Activated CD4-positive, alpha-beta T cell treated with anti-CD3 and anti-CD28 coated beads, Interleukin-2, amount 10 ng/mL, durations not matched to agents 7 days and 5 days (primary cell): ENCODE results near the gene SMOC1. TPM values are rescaled to one million over a fixed set of nuclear protein-coding genes. Genes with fewer than 3 reads are reported as not detected.

Source experiments
- CTCF ChIA-PET: fragments of 350-600 bp; sonication (Branson Sonifier 250); formaldehyde crosslinking; loops from one replicate; lab custom pipeline; 2021; ENCODE audit warnings: antibody characterized with exemption; lab: Charles Lee
- POLR2A ChIA-PET: fragments of 350-600 bp; sonication (Branson Sonifier 250); formaldehyde crosslinking; loops from one replicate; lab custom pipeline; 2021; ENCODE audit warnings: antibody characterized with exemption; lab: Charles Lee
- DNase-seq: peaks from one replicate; pipeline ENCODE4 v3.0.0-alpha.2; 2020
- H3K27ac Mint-ChIP-seq: one replicate; pipeline ENCODE4 v1.8.0; 2021; ENCODE audit warnings: mild to moderate bottlenecking, moderate library complexity, mixed read lengths
- H3K27me3 Mint-ChIP-seq: one replicate; pipeline ENCODE4 v1.8.0; 2021; ENCODE audit warnings: mixed read lengths
- H3K36me3 Mint-ChIP-seq: one replicate; pipeline ENCODE4 v1.8.0; 2021; ENCODE audit warnings: low read depth, mixed read lengths
- H3K4me1 Mint-ChIP-seq: one replicate; pipeline ENCODE4 v1.8.0; 2021; ENCODE audit warnings: mixed read lengths
- H3K4me3 Mint-ChIP-seq: one replicate; pipeline ENCODE4 v1.8.0; 2021; ENCODE audit warnings: mild to moderate bottlenecking, moderate library complexity, mixed read lengths
- H3K9me3 Mint-ChIP-seq: one replicate; pipeline ENCODE4 v1.8.0; 2021; ENCODE audit warnings: mixed read lengths
- total RNA-seq, 2 experiments: library from RNA; stranded (reverse); gene quantifications; one replicate each; pipeline ENCODE4 v1.2.3, GENCODE V29; 2021

The SMOC1 gene
- total RNA-seq, 2 experiments from 2014 or later: not detected

- Mint-ChIP-seq H3K4me3 (no peak overlapping the region), H3K4me1 (no peaks in the 10 kb centered on the region), H3K36me3 (no peaks in the 10 kb centered on the region), H3K9me3 (no peaks in the 10 kb centered on the region), H3K27ac (no peak overlapping the region), H3K27me3 (peaks cover 19% of the 10 kb centered on the region)
- ChIA-PET CTCF (no interaction called here), POLR2A (no interaction called here)
- no peak for DNase-seq
These were observed 121.4 kb downstream of the SMOC1 start for GRCh38 chr14:70000601-70001000.

GRCh38 chr14:70002589-70003346 is 123.6 kb downstream of the SMOC1 start:
- CTCF ChIA-PET: no interaction called here
- peaks cover 4% of the 10 kb centered on the region for H3K4me1 Mint-ChIP-seq

GRCh38 chr14:70004791-70005190 is 125.6 kb downstream of the SMOC1 start:
- peaks cover 4% of the 10 kb centered on the region for H3K4me1 Mint-ChIP-seq
- no peak for DNase-seq
- H3K27ac Mint-ChIP-seq: no peak overlapping the region
- H3K9me3 Mint-ChIP-seq: no peaks in the 10 kb centered on the region
- POLR2A ChIA-PET: no interaction called here
- no peak overlapping the region for H3K4me3 Mint-ChIP-seq
- no peaks in the 10 kb centered on the region for H3K36me3 Mint-ChIP-seq
- H3K27me3 Mint-ChIP-seq: peaks cover 9% of the 10 kb centered on the region
- CTCF ChIA-PET: no interaction called here

More at GRCh38 chr14:70002589-70003346, 123.6 kb downstream of the SMOC1 start:
- Mint-ChIP-seq H3K27me3 (peaks cover 9% of the 10 kb centered on the region), H3K9me3 (no peaks in the 10 kb centered on the region), H3K27ac (no peak overlapping the region), H3K36me3 (no peaks in the 10 kb centered on the region), H3K4me3 (no peak overlapping the region)
- POLR2A ChIA-PET: no interaction called here
- no peak for DNase-seq

DNA sequence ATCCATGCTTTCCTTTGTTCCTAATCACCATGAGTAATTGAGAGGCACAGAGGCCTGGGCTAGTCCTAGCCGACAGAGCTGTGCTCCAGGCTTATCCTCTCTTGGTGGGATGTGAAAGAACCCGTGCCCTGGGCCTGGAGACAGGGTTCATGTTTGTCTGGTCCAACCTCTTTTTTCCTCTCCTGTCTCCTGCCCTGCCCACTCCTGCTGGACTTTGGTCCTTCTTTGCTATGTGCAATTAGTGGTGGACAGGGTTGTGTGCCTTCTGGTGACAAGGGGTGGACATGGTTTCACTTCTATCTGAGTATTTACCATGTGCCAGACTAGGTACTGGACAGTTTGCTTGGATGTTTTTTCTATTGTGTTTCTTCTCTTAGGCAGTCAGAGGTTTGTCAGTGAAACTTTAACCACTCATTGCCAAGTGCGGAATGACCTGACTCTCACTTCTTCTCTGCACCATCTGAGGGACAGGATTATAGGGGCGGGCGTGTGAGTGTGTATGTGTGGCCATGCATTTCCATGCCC is 126.1 kb downstream of the SMOC1 start:
- Mint-ChIP-seq H3K27ac (no peak overlapping the region), H3K4me3 (no peak overlapping the region), H3K27me3 (peaks cover 9% of the 10 kb centered on the region), H3K9me3 (no peaks in the 10 kb centered on the region), H3K36me3 (no peaks in the 10 kb centered on the region), H3K4me1 (peaks cover 4% of the 10 kb centered on the region)
- CTCF ChIA-PET: no interaction called here
- POLR2A ChIA-PET: no interaction called here
- no peak for DNase-seq

GRCh38 chr14:70006699-70007098 is 127.5 kb downstream of the SMOC1 start:
- Mint-ChIP-seq H3K27me3 (peaks cover 9% of the 10 kb centered on the region), H3K4me3 (no peak overlapping the region), H3K27ac (no peak overlapping the region), H3K4me1 (peaks cover 4% of the 10 kb centered on the region), H3K9me3 (no peaks in the 10 kb centered on the region), H3K36me3 (no peaks in the 10 kb centered on the region)
- POLR2A ChIA-PET: no interaction called here
- CTCF ChIA-PET: interaction anchor here (0.6 to 1.8 kb wide), 2 partner anchors 21 to 353 kb away, joined by 3 to 5 read pairs; no protein-coding TSS in a partner anchor
- DNase-seq: no peak

DNA sequence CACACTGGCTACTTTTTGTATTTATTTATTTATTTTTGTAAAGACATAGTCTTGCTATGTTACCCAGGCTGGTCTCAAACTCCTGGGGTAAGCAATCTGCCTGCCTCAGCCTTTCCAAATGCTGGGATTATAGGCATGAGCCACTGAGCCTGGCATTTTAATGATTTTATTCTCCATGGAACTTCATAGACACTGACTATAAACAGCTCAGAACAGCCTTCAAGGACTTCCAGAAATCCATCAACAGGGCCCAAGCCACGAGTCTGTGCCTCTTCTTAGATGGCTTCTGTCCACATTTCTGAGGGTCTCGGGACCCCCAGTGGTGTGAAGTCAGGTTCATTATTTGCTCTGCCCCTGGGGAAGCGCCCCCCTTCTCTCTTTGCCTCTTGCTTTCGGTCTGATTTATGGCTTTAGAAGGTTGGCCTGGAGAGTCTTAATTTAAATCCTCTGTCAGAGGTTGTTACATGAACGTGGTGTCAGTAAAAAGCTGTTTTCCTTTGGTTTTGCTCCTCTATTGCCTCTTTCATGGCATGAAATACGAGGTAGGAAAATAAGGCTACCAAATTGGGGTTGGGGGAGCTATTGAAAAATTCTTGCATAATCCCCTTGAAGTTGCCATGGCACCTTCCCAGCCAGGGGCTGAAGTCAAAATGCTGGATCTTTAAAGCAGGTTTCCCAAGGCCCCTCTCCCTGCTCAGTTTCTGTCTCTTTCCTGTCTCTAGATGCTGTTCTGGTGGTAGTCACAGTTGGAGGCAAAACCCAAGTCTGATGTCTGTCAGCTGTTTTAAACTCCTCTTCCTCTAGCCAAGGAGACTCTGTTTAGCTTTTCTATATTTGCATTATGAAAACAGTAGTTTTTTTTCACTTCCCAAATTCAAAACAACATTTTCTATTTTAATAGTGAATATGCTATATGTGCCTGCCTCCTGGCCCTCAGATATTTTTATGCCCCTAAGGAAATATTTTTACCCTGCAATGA is 129.4 kb downstream of the SMOC1 start:
- POLR2A ChIA-PET: no interaction called here
- no peak for DNase-seq
- H3K27me3 Mint-ChIP-seq: peaks cover 4% of the 10 kb centered on the region
- CTCF ChIA-PET: no interaction called here
- no peaks in the 10 kb centered on the region for H3K9me3 Mint-ChIP-seq
- peaks cover 4% of the 10 kb centered on the region for H3K4me1 Mint-ChIP-seq
- H3K36me3 Mint-ChIP-seq: no peaks in the 10 kb centered on the region
- no peak overlapping the region for H3K27ac Mint-ChIP-seq
- H3K4me3 Mint-ChIP-seq: no peak overlapping the region

DNA sequence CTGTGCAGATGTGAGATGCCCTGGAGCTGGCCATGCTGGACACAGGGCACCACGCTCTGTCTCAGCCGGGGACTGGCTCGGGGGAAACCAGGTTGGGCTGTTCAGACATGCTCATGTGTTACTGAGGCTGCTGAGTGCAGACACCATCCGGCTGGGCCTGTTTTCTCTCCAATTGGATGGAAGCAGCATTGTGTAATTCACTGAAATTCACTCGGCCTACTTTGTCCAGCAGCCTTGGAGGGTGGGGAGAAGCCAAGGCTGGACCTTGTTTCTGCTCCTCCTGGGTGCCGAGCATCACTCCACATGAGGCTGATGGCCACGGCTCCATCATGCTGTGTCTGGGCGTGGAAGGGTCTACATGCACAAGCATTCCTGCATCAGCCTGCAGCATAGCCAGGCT is 130.7 kb downstream of the SMOC1 start:
- H3K9me3 Mint-ChIP-seq: no peaks in the 10 kb centered on the region
- POLR2A ChIA-PET: no interaction called here

GRCh38 chr14:70011098-70011497 is 131.9 kb downstream of the SMOC1 start:
- no peak overlapping the region for H3K27ac Mint-ChIP-seq

More for the DNA sequence above, 130.7 kb downstream of the SMOC1 start:
- Mint-ChIP-seq H3K4me1 (peaks cover 4% of the 10 kb centered on the region), H3K27me3 (peaks cover 2% of the 10 kb centered on the region), H3K4me3 (no peak overlapping the region), H3K27ac (no peak overlapping the region), H3K36me3 (no peaks in the 10 kb centered on the region)
- CTCF ChIA-PET: no interaction called here
- no peak for DNase-seq

GRCh38 chr14:70011708-70012107 is 132.5 kb downstream of the SMOC1 start:
- ChIA-PET CTCF (interaction anchor here (0.6 to 1.3 kb wide), 3 partner anchors 15 to 67 kb away, joined by 3 read pairs; no protein-coding TSS in a partner anchor), POLR2A (no interaction called here)
- H3K9me3 Mint-ChIP-seq: no peaks in the 10 kb centered on the region
- H3K4me1 Mint-ChIP-seq: peaks cover 4% of the 10 kb centered on the region
- H3K27me3 Mint-ChIP-seq: peaks cover 8% of the 10 kb centered on the region
- H3K27ac Mint-ChIP-seq: no peak overlapping the region
- no peaks in the 10 kb centered on the region for H3K36me3 Mint-ChIP-seq
- H3K4me3 Mint-ChIP-seq: no peak overlapping the region
- no peak for DNase-seq

More at GRCh38 chr14:70011098-70011497, 131.9 kb downstream of the SMOC1 start:
- Mint-ChIP-seq H3K4me1 (peaks cover 4% of the 10 kb centered on the region), H3K9me3 (no peaks in the 10 kb centered on the region), H3K27me3 (peaks cover 5% of the 10 kb centered on the region), H3K36me3 (no peaks in the 10 kb centered on the region), H3K4me3 (no peak overlapping the region)
- ChIA-PET CTCF (interaction anchor here (0.9 kb wide), 1 partner anchor 17 kb away, joined by 3 read pairs; no protein-coding TSS in a partner anchor), POLR2A (no interaction called here)
- DNase-seq: no peak

DNA sequence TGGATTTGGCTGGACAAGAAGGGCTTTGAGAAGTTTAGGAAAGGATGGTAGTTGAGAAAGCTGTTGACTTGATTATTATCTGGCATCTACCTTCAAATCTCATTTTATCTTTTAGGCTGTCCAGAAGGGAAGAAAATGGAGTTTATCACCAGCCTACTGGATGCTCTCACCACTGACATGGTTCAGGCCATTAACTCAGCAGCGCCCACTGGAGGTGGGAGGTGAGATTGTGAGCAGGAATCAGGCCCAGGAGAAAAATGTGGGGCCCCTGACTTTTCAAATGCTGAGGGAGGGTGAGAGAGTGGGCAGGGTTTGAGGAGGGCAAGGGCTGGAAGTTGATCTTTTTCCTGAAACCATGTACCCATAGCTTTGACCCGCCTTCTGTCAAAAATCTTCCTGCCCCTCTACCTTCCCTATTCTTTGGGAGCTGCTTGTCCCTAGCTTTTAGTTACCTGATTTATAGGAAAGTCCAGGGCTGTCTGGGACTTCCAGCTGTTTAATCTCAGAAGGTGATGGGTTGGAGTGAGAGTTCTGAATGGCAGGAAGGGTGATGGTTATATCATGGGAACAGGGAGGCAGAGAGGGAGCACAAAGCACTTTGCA is 134.2 kb downstream of the SMOC1 start:
- no peak overlapping the region for H3K4me3 Mint-ChIP-seq
- H3K36me3 Mint-ChIP-seq: no peaks in the 10 kb centered on the region
- no peak overlapping the region for H3K27ac Mint-ChIP-seq
- H3K27me3 Mint-ChIP-seq: peaks cover 9% of the 10 kb centered on the region
- peaks cover 7% of the 10 kb centered on the region for H3K4me1 Mint-ChIP-seq
- no peaks in the 10 kb centered on the region for H3K9me3 Mint-ChIP-seq
- POLR2A ChIA-PET: no interaction called here
- peak; percentile 46 for DNase-seq
- CTCF ChIA-PET: interaction anchor here (0.9 to 2.3 kb wide), 3 partner anchors 11 to 57 kb away, joined by 3 to 8 read pairs (median 3); no protein-coding TSS in a partner anchor

- no peak overlapping the region for H3K4me3 Mint-ChIP-seq
- no peak overlapping the region for H3K27ac Mint-ChIP-seq
- H3K9me3 Mint-ChIP-seq: no peaks in the 10 kb centered on the region
- ChIA-PET POLR2A (no interaction called here), CTCF (interaction anchor here (1.2 to 2.3 kb wide), 2 partner anchors 10 to 13 kb away, joined by 3 to 8 read pairs; no protein-coding TSS in a partner anchor)
- peaks cover 18% of the 10 kb centered on the region for H3K4me1 Mint-ChIP-seq
- no peak for DNase-seq
- H3K36me3 Mint-ChIP-seq: no peaks in the 10 kb centered on the region
- H3K27me3 Mint-ChIP-seq: peaks cover 9% of the 10 kb centered on the region
These were observed 135.3 kb downstream of the SMOC1 start for GRCh38 chr14:70014406-70015095.

GRCh38 chr14:70018230-70018629 is 139.0 kb downstream of the SMOC1 start:
- H3K27me3 Mint-ChIP-seq: peaks cover 12% of the 10 kb centered on the region
- no peak for DNase-seq
- H3K4me1 Mint-ChIP-seq: peaks cover 19% of the 10 kb centered on the region
- ChIA-PET CTCF (interaction anchor here (2.0 kb wide), 1 partner anchor 9 kb away, joined by 6 read pairs; no protein-coding TSS in a partner anchor), POLR2A (no interaction called here)
- no peaks in the 10 kb centered on the region for H3K9me3 Mint-ChIP-seq
- no peak overlapping the region for H3K4me3 Mint-ChIP-seq
- peak overlapping the region; percentile 46 for H3K27ac Mint-ChIP-seq
- no peaks in the 10 kb centered on the region for H3K36me3 Mint-ChIP-seq
